Globus pallidus (tissue), 1 donor: ENCODE data around the gene TACR1.

ENCODE experiments used
- DNase-seq: peaks from one replicate; pipeline ENCODE4 v3.0.0-alpha.2; 2015; ENCODE audit warnings: low spot score

Gene TACR1

GRCh38 chr2:75047189-75047991 lies 151.9 kb downstream of the TACR1 start:
- no peak for DNase-seq

GRCh38 chr2:75045526-75046050 lies 153.7 kb downstream of the TACR1 start:
- DNase-seq = no peak

- DNase-seq = no peak
These were observed 155.0 kb downstream of the TACR1 start for GRCh38 chr2:75044291-75044690.

GRCh38 chr2:75042823-75043222 lies 156.5 kb downstream of the TACR1 start:
- no peak for DNase-seq

- no peak for DNase-seq
These were observed 157.4 kb downstream of the TACR1 start for GRCh38 chr2:75041731-75042600.

- no peak for DNase-seq
These were observed 158.1 kb downstream of the TACR1 start for GRCh38 chr2:75041226-75041625.

GRCh38 chr2:75035444-75036353 lies 163.6 kb downstream of the TACR1 start:
- no peak for DNase-seq

GRCh38 chr2:75033516-75033915 lies 165.8 kb downstream of the TACR1 start:
- DNase-seq = no peak

GRCh38 chr2:75031906-75032803 lies 167.2 kb downstream of the TACR1 start:
- no peak for DNase-seq

- DNase-seq = no peak
These were observed 168.1 kb downstream of the TACR1 start for GRCh38 chr2:75031171-75031570.

GRCh38 chr2:75030218-75031009 lies 168.9 kb downstream of the TACR1 start:
- no peak for DNase-seq

GRCh38 chr2:75027886-75028285 lies 171.4 kb downstream of the TACR1 start:
- no peak for DNase-seq

GRCh38 chr2:75025633-75026380 lies 173.5 kb downstream of the TACR1 start:
- DNase-seq = no peak

GRCh38 chr2:75025216-75025615 lies 174.1 kb downstream of the TACR1 start:
- no peak for DNase-seq

- DNase-seq = no peak
These were observed 175.5 kb downstream of the TACR1 start for GRCh38 chr2:75023666-75024455.

- DNase-seq = no peak
These were observed 176.8 kb downstream of the TACR1 start for GRCh38 chr2:75022516-75022915.

GRCh38 chr2:75021672-75022071 lies 177.6 kb downstream of the TACR1 start:
- no peak for DNase-seq

- DNase-seq = no peak
These were observed 178.8 kb downstream of the TACR1 start for GRCh38 chr2:75020476-75020875.
